Epithelial cell of alveolus of lung (primary cell): Measurements from ENCODE around the gene OIP5. TPM values are rescaled to one million over a fixed set of nuclear protein-coding genes. Genes with fewer than 3 reads are reported as not detected.

Experiments
- total RNA-seq: library from RNA; depleted of rRNA; stranded (reverse); fragments of >200 nt; gene quantifications from 2 replicates; pipeline ENCODE4 v1.2.1, GENCODE V29; 2015

OIP5 gene
- 1.7 and 8.9 TPM in 2 replicates for total RNA-seq

GRCh38 chr15:41332194-41333025 is at the start of gene OIP5, which contains the start of gene NUSAP1:
TSS of gene OIP5 (minus strand) at chr15:41332591. CDS start at chr15:41332561, 30 bp downstream.
TSS of gene NUSAP1 (plus strand) at chr15:41332881. CDS start at chr15:41332958, 77 bp downstream.

Other genes starting within 250 kb of the OIP5 start
- gene INO80, start 216.3 kb downstream of the OIP5 start, total RNA-seq = 20.0 and 25.4 TPM in 2 replicates
- not detected in 2 replicates for gene EXD1, start 101.8 kb downstream of the OIP5 start, total RNA-seq
- gene CHP1, start 101.3 kb downstream of the OIP5 start, total RNA-seq = 127 and 187 TPM in 2 replicates
- 40.2 and 53.8 TPM in 2 replicates for gene NUSAP1, start 290 bp upstream of the OIP5 start, total RNA-seq
- 26.8 and 41.3 TPM in 2 replicates for gene NDUFAF1, start 69.9 kb upstream of the OIP5 start, total RNA-seq
- gene RTF1, start 84.5 kb upstream of the OIP5 start, total RNA-seq = 15.6 and 25.2 TPM in 2 replicates
- 1.4 and 44.2 TPM in 2 replicates for gene ITPKA, start 161.3 kb upstream of the OIP5 start, total RNA-seq
- gene LTK, start 181.2 kb upstream of the OIP5 start, total RNA-seq = 0.13 TPM in 1 of 2 replicates, not detected in the other
- gene RPAP1, start 211.7 kb upstream of the OIP5 start, total RNA-seq = 20.6 and 37.2 TPM in 2 replicates
- 10.1 and 12.4 TPM in 2 replicates for gene TYRO3, start 226.6 kb upstream of the OIP5 start, total RNA-seq